ENCODE results near the gene TBL1X.

GRCh38 chrX:9461087-9461486 is 3.8 kb upstream of the TBL1X start:
- TF ChIP-seq CTCF (conservative IDR thresholded peaks at IDR 0.05; ENCODE audit: low read length) (no peak), EZH2phosphoT487 (IDR thresholded peaks at IDR 0.05; ENCODE audit: borderline replicate concordance, low read depth, low read length) (no peak)

Measured in OCI-LY7 (cell line).